HG03103 (cell line): ENCODE data around the gene KCNE4.

Source experiments
- ATAC-seq: cut with Tn5 transposase; IDR thresholded peaks from one replicate; pipeline ENCODE4 v1.9.1; 2021; ENCODE audit warnings: low read depth; ENCODE audit not compliant: unreplicated experiment

The KCNE4 gene

GRCh38 chr2:223039618-223040017, 12.4 kb upstream of the KCNE4 start:
- no peak for ATAC-seq

DNA sequence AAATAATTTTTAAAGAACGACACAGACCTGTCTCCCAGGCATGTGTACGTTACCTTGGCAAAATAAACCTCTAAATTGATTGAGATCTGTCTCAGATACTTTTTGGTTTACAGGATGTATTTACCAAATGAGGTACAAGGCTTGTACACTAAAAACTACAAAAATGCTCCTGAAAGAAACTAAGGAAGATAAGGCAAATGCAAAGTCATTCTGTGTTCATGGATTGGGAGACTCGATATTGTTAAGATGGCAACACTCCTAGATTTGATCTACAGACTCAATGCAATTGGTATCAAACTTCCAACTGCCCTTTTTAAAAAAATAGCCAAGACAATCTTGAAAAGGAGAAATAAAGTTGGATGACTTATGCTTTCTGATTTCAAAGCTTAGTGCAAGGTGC, 11.5 kb upstream of the KCNE4 start:
- no peak for ATAC-seq

- ATAC-seq: no peak
Measured at GRCh38 chr2:223041527-223042109, 10.4 kb upstream of the KCNE4 start.

- no peak for ATAC-seq
Measured at GRCh38 chr2:223042284-223042683, 9.7 kb upstream of the KCNE4 start.

DNA sequence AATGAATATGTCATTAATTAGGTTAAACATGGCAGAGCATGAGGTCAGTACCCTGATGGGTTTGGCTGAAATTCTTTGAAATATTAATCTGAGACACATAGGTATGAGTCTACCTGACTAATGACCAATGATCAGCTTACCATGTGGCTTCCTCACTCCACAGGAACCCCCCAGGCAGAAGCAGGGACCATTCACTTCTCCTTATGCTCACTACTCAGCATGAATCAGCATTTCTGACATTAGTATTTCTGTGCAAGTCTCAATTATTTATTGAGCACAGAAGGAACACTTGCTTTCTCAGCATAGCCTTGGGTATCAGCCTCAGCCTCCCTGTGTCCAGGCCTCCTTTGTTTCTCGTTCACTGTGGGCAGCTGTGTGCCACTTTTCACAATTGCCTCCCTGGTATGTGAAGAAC, 9.3 kb upstream of the KCNE4 start:
- ATAC-seq: no peak

DNA sequence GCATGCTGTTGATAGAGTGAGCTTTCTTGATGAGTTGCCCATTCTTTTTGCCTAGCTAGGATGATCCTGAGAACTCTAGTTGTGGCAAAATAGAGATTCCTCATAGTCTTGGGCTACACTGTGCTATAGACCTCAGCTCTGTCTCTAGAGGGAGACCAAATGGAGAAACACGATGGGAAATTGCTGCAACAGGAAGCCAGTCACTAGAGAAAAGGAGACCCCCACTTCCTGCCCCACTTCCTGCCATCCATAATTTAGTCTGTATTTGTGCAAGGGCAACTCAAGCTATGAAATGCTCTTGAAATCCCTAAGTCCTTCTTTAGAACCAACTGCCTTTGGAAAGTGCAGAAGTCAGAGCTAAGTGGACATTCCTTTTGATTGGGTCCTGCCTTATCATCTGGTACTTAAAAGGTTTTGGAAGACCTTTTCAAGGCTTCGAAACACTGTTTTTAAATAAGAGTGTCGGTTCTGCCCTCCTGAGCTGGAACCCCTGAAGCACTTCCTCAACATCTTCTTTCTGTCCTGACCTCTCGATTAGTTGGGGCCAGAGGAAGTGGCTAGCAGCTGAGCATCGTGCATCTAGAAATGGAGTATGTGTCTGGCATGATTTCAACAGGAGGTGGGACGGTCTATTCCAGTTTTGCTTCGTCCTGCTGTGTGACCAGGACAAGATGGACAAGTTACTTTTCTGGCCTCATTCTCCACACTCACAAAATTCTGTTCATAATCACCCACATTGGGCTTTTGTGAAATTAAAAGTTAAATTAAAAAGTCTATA, 8.6 kb upstream of the KCNE4 start:
- no peak for ATAC-seq

DNA sequence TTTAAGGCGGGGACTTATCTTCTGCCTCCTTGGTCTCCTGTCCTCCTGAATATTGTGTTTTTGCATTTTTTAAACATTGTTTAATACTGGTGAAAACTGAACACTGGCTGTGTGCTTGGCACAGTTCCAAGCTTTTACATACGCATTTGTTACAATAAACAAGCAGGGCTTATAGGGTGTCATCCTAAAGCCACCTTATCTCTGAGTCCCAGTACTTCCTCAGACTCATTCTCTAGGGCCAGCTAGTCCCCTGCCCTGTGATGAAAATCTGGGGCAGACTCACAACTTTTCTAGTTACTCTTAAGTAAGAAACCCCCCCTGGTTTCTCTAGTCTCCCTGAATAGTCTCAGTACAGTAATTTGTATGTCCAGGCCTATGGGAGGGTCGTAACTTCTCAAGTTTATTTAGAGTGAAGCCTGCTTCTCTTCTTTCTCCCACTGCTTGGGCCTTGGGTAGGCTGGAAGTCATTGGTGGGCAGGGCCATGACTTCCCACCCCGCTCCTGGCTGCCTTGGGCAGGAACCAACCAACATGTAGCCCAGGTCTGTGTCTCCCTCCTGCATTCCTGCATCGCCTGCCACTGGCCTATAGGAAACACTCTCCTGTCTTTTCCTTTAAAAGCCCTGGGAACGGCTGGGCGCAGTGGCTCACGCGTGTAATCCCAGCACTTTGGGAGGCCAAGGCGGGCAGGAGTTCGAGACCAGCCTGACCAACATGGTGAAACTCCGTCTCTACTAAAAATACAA, 7.7 kb upstream of the KCNE4 start:
- ATAC-seq: no peak

GRCh38 chr2:223044916-223045700, 6.9 kb upstream of the KCNE4 start:
- no peak for ATAC-seq

- no peak for ATAC-seq
Measured at GRCh38 chr2:223046470-223047040, 5.4 kb upstream of the KCNE4 start.

DNA sequence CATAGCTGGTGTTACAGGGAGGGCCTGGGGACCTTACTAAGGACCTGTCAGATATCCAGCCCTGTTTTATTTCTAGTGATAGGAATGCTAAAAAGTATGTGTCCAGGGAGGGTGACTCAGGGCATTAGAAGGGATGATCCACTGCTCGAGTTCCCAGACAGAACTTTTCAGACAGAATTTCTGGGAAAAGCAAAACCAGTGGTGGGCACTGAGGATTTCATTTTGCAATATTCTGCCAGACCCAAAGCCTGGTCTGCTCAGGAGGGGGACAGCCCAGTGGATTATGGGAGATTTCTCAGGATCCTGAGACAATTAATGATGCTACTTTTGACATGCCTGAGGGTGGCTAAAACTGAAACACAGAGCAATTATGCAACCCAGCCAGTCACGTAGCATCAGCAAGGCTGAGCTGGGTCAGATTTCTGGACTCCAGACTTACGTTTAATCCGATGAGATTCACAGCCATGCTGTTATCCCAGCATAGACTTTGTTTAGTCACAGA, 4.7 kb upstream of the KCNE4 start:
- no peak for ATAC-seq

DNA sequence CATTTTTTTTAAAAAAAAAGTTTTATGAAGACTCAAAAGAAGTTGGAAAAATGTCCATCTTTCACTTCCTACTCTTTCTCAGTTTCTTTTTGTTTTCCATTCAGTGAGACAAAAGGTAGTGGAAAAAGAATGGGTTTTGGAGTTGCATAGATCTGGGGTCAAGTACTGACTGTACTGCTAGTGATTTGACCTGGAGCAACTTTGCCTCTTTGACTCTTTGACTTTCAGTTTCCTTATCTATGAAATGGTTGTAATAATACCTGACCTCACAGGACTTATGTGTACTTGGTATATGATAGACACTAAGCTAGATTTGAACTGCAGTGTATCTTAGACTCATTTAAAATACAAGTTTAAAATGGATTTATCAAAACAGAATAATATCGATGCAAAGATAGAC, 3.5 kb upstream of the KCNE4 start:
- no peak for ATAC-seq

GRCh38 chr2:223049356-223049755, 2.6 kb upstream of the KCNE4 start:
- no peak for ATAC-seq

GRCh38 chr2:223050188-223050587, 1.8 kb upstream of the KCNE4 start:
- no peak for ATAC-seq

DNA sequence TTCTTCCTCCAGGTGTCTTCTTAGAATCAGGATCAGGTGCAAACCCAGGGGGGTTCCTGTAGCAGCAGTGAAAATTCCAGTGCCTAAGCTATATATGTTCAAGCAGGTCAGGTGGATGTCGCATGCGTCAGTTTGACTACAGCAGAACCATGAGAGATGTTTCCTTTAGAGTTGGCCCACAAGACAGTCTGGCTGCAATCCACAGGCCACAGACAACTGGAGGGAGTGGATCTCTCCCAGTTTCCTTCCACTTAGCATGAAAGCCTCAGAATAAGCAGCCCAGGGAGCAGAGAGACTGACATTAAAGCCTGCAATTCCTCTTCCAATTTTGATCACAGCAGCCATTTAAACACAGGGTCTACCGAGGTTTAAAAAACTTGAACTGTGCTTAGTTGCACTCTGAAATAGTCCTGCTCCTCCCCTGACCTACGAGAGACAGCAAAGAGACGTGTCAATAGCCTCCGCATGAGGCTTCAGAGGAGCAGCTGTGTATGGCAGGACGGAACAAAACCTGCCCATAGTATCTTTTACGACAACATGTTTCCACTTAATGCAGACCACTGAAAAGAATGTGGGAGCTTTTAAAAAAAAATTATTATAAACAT, 988 bp upstream of the KCNE4 start:
- ATAC-seq: no peak

- ATAC-seq: no peak
Measured at GRCh38 chr2:223052548-223053483, 826 bp downstream of the KCNE4 start.

GRCh38 chr2:223053484-223054192, 1.6 kb downstream of the KCNE4 start:
- ATAC-seq: no peak

DNA sequence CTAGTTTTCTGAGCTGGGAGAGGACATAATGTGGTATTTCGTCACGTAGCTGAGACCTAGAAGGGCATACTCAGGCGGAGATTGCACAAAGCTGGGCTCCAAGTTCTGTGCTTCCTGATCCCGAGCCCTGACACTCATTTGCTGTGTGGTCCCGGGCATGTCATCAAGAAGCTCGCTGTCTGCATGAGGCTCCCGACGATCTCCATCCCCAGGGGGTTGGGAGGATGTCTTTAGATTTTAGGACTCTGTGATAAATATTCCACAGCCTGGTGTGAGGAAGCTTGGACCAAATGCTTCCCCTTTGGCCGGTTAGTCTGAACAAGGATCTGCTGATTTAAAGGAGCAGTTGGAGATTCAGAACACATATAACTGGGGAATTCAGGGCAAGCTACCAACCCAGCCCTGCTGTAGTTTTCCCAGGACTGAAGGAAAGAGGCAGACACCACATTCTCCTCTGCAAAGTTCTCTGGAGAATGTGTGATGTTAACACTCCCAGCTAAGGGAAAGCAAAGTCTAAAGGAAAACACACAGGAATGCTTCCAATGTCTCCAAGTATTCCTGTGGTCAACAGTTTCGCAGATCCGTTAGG, 2.3 kb downstream of the KCNE4 start:
- no peak for ATAC-seq

- ATAC-seq: no peak
Measured at GRCh38 chr2:223055140-223055539, 3.1 kb downstream of the KCNE4 start.
